ENCODE measurements around the gene BLTP1.

Gene BLTP1

GRCh38 chr4:122142687-122143086, 9.4 kb upstream of the BLTP1 start:
- no peak overlapping the region for H3K4me3 ChIP-seq (replicated peaks; ENCODE audit: insufficient read depth, low read length)
- no peak for DNase-seq (ENCODE audit: low read depth in 1 of 2, low spot score in 1 of 2)
- H3K27me3 ChIP-seq (ENCODE audit: insufficient read depth, poor library complexity, severe bottlenecking), result no peaks in the 10 kb centered on the region
- TF ChIP-seq SPI1 (IDR thresholded peaks at IDR 0.05; ENCODE audit: borderline replicate concordance, low read depth) (no peak), REST (IDR thresholded peaks at IDR 0.05; ENCODE audit: insufficient replicate concordance, low read depth) (peak; percentile 85)
- no peak overlapping the region for H3K27ac ChIP-seq (replicated peaks)

- no peak overlapping the region for H3K4me3 ChIP-seq (replicated peaks; ENCODE audit: insufficient read depth, low read length)
- no peak overlapping the region for H3K27ac ChIP-seq (replicated peaks)
- no peaks in the 10 kb centered on the region for H3K27me3 ChIP-seq (ENCODE audit: insufficient read depth, poor library complexity, severe bottlenecking)
- TF ChIP-seq GABPA (IDR thresholded peaks at IDR 0.05; ENCODE audit: low read depth), result no peak
- no peak for TF ChIP-seq SPI1 (IDR thresholded peaks at IDR 0.05; ENCODE audit: borderline replicate concordance, low read depth)
- no peak for TF ChIP-seq CTCF (IDR thresholded peaks at IDR 0.05; ENCODE audit: insufficient read depth, low read length)
- no peak for TF ChIP-seq REST (IDR thresholded peaks at IDR 0.05; ENCODE audit: insufficient replicate concordance, low read depth)
- no peak for TF ChIP-seq POLR2AphosphoS5 (IDR thresholded peaks at IDR 0.05; ENCODE audit: low read depth)
- DNase-seq (ENCODE audit: low read depth in 1 of 2, low spot score in 1 of 2), result no peak
Measured at GRCh38 chr4:122146652-122147051, 5.5 kb upstream of the BLTP1 start.

- peak overlapping the region; percentile 79 for H3K27ac ChIP-seq (replicated peaks)
- H3K27me3 ChIP-seq (ENCODE audit: insufficient read depth, poor library complexity, severe bottlenecking), result no peaks in the 10 kb centered on the region
- TF ChIP-seq CTCF (IDR thresholded peaks at IDR 0.05; ENCODE audit: insufficient read depth, low read length) (no peak), POLR2AphosphoS5 (IDR thresholded peaks at IDR 0.05; ENCODE audit: low read depth) (no peak), SPI1 (IDR thresholded peaks at IDR 0.05; ENCODE audit: borderline replicate concordance, low read depth) (peak; percentile 1; the same call in 1 of the 2 replicates), GABPA (IDR thresholded peaks at IDR 0.05; ENCODE audit: low read depth) (no peak), REST (IDR thresholded peaks at IDR 0.05; ENCODE audit: insufficient replicate concordance, low read depth) (peak; percentile 29)
- peak in 1 of 2 experiments; percentile 64 for DNase-seq (ENCODE audit: low read depth in 1 of 2, low spot score in 1 of 2)
- H3K4me3 ChIP-seq (replicated peaks; ENCODE audit: insufficient read depth, low read length), result no peak overlapping the region
Measured at GRCh38 chr4:122150931-122151330, 1.2 kb upstream of the BLTP1 start.

Measured in HL-60 (cell line).